Right forelimb (tissue), 1 donor: ENCODE data around the gene EXOC4.
A peak's percentile ranks its signal among the peaks of the same experiment; 100 is the strongest.
"Not testable (repeated sequence)": the region's sequence is repeated elsewhere in the genome, so short reads cannot be mapped to it uniquely, and the experiment has no call there.

Experiments used
- DNase-seq: peaks from one replicate; pipeline ENCODE4 v3.0.0-alpha.2; 2018

EXOC4 gene

GRCh38 chr7:133252858-133253518 is at the start of gene EXOC4:
Gene EXOC4 (plus strand): TSS chr7:133253078.
- DNase-seq: peak; percentile 95

GRCh38 chr7:133203490-133203889 is 49.4 kb upstream of the EXOC4 start:
- no peak for DNase-seq

- DNase-seq: no peak
Measured at GRCh38 chr7:133207687-133208086, 45.2 kb upstream of the EXOC4 start.

DNA sequence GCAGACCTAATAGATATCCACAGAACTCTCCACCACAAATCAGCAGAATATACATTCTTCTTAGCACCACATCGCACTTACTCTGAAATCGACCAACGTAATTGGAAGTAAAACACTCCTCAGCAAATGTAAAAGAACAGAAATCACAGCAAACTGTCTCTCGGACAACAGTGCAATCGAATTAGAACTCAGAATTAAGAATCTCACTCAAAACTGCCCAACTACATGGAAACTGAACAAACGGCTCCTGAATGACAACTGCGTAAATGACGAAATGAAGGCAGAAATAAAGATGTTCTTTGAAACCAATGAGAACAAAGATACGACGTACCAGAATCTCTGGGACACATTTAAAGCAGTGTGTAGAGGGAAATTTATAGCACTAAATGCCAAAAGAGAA is 42.1 kb upstream of the EXOC4 start:
- not testable (repeated sequence) for DNase-seq

DNA sequence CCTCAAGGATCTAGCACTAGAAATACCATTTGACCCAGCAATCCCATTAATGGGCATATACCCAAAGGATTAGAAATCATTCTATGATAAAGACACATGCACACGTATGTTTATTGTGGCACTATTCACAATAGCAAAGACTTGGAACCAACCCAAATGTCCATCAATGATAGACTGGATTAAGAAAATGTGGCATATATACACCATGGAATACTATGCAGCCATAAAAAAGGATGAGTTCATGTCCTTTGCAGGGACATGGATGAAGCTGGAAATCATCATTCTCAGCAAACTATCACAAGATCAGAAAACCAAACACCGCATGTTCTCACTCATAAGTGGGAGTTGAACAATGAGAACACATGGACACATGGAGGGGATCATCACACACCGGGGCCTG is 39.1 kb upstream of the EXOC4 start:
- not testable (repeated sequence) for DNase-seq

DNA sequence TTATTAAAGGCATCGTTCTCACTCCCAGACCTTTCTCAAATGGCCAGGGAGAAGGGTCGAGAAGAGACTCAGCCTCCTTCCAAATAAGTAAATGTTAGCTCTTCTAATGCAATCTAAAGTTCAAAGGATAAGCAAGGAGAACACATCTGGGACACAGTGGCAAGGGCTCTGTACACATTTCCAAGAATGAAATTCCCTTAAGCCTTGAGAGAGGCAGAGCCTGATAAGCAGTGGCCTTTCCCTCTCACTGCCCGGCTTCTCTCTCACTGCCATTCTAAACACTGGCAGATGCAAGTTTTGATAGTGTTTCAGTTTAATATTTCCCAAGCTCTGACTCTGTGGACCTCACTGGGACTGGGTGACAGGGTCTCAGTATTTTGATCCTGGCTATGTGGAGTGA is 35.1 kb upstream of the EXOC4 start:
- DNase-seq: no peak

- DNase-seq: peak; percentile 43
Measured at GRCh38 chr7:133230591-133231194, 22.2 kb upstream of the EXOC4 start.

DNA sequence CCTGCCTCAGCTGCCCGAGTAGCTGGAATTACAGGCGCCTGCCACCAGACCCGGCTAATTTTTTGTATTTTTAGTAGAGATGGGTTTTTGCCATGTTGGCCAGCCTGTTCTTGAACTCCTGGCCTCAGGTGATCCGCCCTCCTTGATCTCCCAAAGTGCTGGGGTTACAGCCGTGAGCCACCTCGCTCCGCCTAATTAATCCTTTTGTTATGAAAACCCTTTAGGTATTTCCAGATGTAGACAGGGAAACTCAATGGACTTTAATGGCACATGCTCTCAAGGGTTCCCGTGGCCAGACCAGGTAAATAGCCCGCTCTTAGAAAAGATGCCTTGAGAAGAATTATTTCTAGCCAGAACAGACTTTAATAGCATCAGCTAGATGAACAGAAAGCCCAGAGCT is 19.7 kb upstream of the EXOC4 start:
- no peak for DNase-seq

- no peak for DNase-seq
Measured at GRCh38 chr7:133234961-133235875, 17.7 kb upstream of the EXOC4 start.

GRCh38 chr7:133237545-133237944 is 15.3 kb upstream of the EXOC4 start:
- no peak for DNase-seq

- no peak for DNase-seq
Measured at GRCh38 chr7:133240302-133240701, 12.6 kb upstream of the EXOC4 start.

DNA sequence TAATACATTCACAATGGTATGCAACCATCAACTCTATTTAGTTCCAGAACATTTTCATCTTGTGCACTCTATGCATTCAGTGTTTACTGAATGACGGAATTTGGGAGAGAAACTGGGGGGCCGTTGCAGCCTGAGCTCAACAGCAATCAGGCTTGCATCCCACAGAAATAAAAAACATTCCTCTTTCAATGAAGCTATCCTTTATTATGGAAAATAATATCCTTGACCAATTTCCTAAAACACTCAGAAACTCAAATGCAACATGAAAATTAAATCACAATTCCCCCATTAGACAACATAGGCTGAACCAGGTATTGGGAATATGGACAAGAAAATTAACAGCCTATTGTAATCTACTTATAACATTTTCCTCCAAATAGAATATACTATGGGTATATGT is 6.3 kb upstream of the EXOC4 start:
- DNase-seq: no peak

GRCh38 chr7:133248901-133249300 is 4.0 kb upstream of the EXOC4 start:
- no peak for DNase-seq

GRCh38 chr7:133252506-133252857 is 396 bp upstream of the EXOC4 start:
- no peak for DNase-seq

GRCh38 chr7:133253519-133253875 is 619 bp downstream of the EXOC4 start:
- no peak for DNase-seq

- DNase-seq: no peak
Measured at GRCh38 chr7:133255486-133255885, 2.6 kb downstream of the EXOC4 start.

- no peak for DNase-seq
Measured at GRCh38 chr7:133258174-133258573, 5.3 kb downstream of the EXOC4 start.

GRCh38 chr7:133265821-133266220 is 12.9 kb downstream of the EXOC4 start:
- no peak for DNase-seq

DNA sequence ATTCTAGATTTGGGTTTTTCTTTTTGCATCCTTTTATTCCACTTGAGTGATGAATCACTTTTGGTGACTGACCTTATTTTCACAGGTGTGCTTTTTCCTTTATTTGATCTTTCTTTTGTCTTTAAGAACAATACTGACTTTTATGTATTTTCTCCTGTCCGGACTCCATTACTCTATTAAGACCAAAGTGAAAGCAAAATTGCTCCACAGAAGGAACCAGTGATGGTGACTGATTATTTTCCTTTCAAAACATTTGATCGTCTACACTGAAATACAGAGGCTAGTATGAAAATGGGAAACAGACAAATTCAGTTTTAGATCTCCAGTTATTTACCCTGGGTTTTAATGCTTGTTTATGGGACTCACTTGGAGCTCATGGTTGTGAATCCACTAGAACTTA is 15.5 kb downstream of the EXOC4 start:
- no peak for DNase-seq

GRCh38 chr7:133272336-133272735 is 19.5 kb downstream of the EXOC4 start:
- no peak for DNase-seq

- no peak for DNase-seq
Measured at GRCh38 chr7:133273227-133273626, 20.3 kb downstream of the EXOC4 start.

- no peak for DNase-seq
Measured at GRCh38 chr7:133274265-133274664, 21.4 kb downstream of the EXOC4 start.

GRCh38 chr7:133275008-133275407 is 22.1 kb downstream of the EXOC4 start:
- no peak for DNase-seq
